Measurements from ENCODE around the gene ZNF502. TPM values are rescaled to one million over a fixed set of nuclear protein-coding genes. Genes with fewer than 3 reads are reported as not detected.

Gene ZNF502
- total and polyA plus RNA-seq, 2 of the 13 experiments (the other 11 are each of a cell fraction or from before 2014, with no cell fraction given) = not detected

GRCh38 chr3:44761424-44762169 is 49.1 kb downstream of the ZNF502 start, which contains the start of the genes KIAA1143 and KIF15 (continued):
- TF ChIP-seq ZNF800 (CRISPR knock-in tag; IDR thresholded peaks at IDR 0.05) = peak; percentile 86
- 0 out of 2 replicates have a peak, but pooled peaks have one; percentile 22 for TF ChIP-seq RAD21 (CRISPR knock-in tag; IDR thresholded peaks at IDR 0.05)
- TF ChIP-seq MZF1 (CRISPR knock-in tag; IDR thresholded peaks at IDR 0.05; ENCODE audit: borderline replicate concordance) = no peak
- TF ChIP-seq ZNF501 (CRISPR knock-in tag; IDR thresholded peaks at IDR 0.05) = peak; percentile 98
- peak; percentile 93 for TF ChIP-seq PHF8 (CRISPR knock-in tag; IDR thresholded peaks at IDR 0.05)
- peak; percentile 68; the same call in 1 of the 2 replicates for TF ChIP-seq KDM5B (CRISPR knock-in tag; IDR thresholded peaks at IDR 0.05; ENCODE audit: borderline replicate concordance)
- TF ChIP-seq EHMT2 (IDR thresholded peaks at IDR 0.05; ENCODE audit: borderline replicate concordance, low read depth, low read length) = no peak
- peak; percentile 54 for TF ChIP-seq NFYC (CRISPR knock-in tag; IDR thresholded peaks at IDR 0.05)
- no peak for TF ChIP-seq ZNF510 (CRISPR knock-in tag; IDR thresholded peaks at IDR 0.05; ENCODE audit: low read depth)
- TF ChIP-seq SRSF9 (IDR thresholded peaks at IDR 0.05; ENCODE audit: borderline replicate concordance, insufficient read depth, low read depth, low read length, poor library complexity, severe bottlenecking) = no peak
- no peak for TF ChIP-seq LBX2 (CRISPR knock-in tag; IDR thresholded peaks at IDR 0.05; ENCODE audit: borderline replicate concordance)
- peak; percentile 97 for TF ChIP-seq ZMYM4 (CRISPR knock-in tag; IDR thresholded peaks at IDR 0.05)
- 0 out of 2 replicates have a peak, but pooled peaks have one; percentile 44 for TF ChIP-seq ZNF556 (CRISPR knock-in tag; IDR thresholded peaks at IDR 0.05; ENCODE audit: borderline replicate concordance)
- no peak for TF ChIP-seq HHEX (CRISPR knock-in tag; IDR thresholded peaks at IDR 0.05)
- TF ChIP-seq FIP1L1 (IDR thresholded peaks at IDR 0.05; ENCODE audit: borderline replicate concordance, insufficient read depth, low read depth, low read length) = no peak
- TF ChIP-seq DBP (CRISPR knock-in tag; IDR thresholded peaks at IDR 0.05; ENCODE audit: not compliant biosample characterization) = no peak
- no peak for TF ChIP-seq ZNF3 (CRISPR knock-in tag; IDR thresholded peaks at IDR 0.05)
- no peak for TF ChIP-seq ZNF597 (CRISPR knock-in tag; IDR thresholded peaks at IDR 0.05)
- TF ChIP-seq ZNF121 (CRISPR knock-in tag; IDR thresholded peaks at IDR 0.05) = no peak
- TF ChIP-seq HCFC1 (IDR thresholded peaks at IDR 0.05; ENCODE audit: low read depth, low read length) = peak; percentile 90
- no peak for TF ChIP-seq PBX2 (CRISPR knock-in tag; IDR thresholded peaks at IDR 0.05)
- no peak; the same call in 1 of the 2 replicates for TF ChIP-seq GATAD2A (CRISPR knock-in tag; IDR thresholded peaks at IDR 0.05)
- peak; percentile 67; the same call in 1 of the 2 replicates for TF ChIP-seq ZNF232 (CRISPR knock-in tag; IDR thresholded peaks at IDR 0.05; ENCODE audit: borderline replicate concordance)
- TF ChIP-seq ZNF260 (CRISPR knock-in tag; IDR thresholded peaks at IDR 0.05; ENCODE audit: borderline replicate concordance, low read depth) = no peak
- peak; percentile 99 for TF ChIP-seq HDAC1 (CRISPR knock-in tag; IDR thresholded peaks at IDR 0.05)
- TF ChIP-seq HDAC2 (CRISPR knock-in tag; IDR thresholded peaks at IDR 0.05) = peak; percentile 95

Measured in HepG2 (cell line).